HepG2 (cell line): ENCODE data around the gene KRTAP12-3.

Experiments used
- BHLHE40 ChIP-seq: IDR thresholded peaks from 2 replicates; pipeline ENCODE4 v1.6.1; 2011; ENCODE audit warnings: low read length, improper control_type of control experiment
- NR2F2 ChIP-seq: IDR thresholded peaks from 2 replicates; pipeline ENCODE4 v1.6.1; 2012; ENCODE audit warnings: low read depth, inconsistent platforms, borderline replicate concordance
- ZBTB1 ChIP-seq: sonication (generic); formaldehyde crosslinking; IDR thresholded peaks from 2 replicates; pipeline ENCODE4 v1.4.0; 2020; ENCODE audit warnings: missing genetic modification reagents, borderline replicate concordance
- ZNF143 ChIP-seq: sonication (generic); formaldehyde crosslinking; IDR thresholded peaks from 2 replicates; pipeline ENCODE4 v1.4.0; 2020; ENCODE audit warnings: missing genetic modification reagents
- TF ChIP-seq, protein P1 (sequence below): sonication (generic); formaldehyde crosslinking; IDR thresholded peaks from 2 replicates; pipeline ENCODE4 v1.5.0; 2020; ENCODE audit warnings: mild to moderate bottlenecking, missing genetic modification reagents, moderate library complexity

DNA sequence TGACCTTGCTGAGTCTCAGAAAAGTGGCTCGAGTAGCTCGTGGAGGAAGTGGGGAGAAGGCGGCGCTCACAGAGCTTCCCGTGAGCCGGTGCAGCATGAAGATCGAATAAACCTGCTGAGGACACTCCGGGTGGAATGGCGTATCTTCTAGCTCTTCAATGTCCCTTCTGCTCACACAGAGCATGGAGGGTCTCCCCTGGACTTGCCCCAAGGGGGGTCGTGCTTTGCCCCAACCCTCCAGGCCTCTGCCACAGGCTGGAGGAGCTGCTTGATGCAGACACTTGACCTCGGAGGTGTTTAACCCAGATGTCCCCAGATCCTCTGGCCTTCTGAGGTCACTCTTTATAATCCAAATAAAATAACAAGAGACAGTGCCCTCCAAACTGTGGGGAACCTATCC is 37.0 kb downstream of the KRTAP12-3 start:
- TF ChIP-seq, protein P1, sequence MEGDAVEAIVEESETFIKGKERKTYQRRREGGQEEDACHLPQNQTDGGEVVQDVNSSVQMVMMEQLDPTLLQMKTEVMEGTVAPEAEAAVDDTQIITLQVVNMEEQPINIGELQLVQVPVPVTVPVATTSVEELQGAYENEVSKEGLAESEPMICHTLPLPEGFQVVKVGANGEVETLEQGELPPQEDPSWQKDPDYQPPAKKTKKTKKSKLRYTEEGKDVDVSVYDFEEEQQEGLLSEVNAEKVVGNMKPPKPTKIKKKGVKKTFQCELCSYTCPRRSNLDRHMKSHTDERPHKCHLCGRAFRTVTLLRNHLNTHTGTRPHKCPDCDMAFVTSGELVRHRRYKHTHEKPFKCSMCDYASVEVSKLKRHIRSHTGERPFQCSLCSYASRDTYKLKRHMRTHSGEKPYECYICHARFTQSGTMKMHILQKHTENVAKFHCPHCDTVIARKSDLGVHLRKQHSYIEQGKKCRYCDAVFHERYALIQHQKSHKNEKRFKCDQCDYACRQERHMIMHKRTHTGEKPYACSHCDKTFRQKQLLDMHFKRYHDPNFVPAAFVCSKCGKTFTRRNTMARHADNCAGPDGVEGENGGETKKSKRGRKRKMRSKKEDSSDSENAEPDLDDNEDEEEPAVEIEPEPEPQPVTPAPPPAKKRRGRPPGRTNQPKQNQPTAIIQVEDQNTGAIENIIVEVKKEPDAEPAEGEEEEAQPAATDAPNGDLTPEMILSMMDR (CRISPR knock-in tag), result no peak
- no peak for TF ChIP-seq NR2F2
- TF ChIP-seq ZNF143 (CRISPR knock-in tag), result no peak
- no peak for TF ChIP-seq BHLHE40
- TF ChIP-seq ZBTB1 (CRISPR knock-in tag), result no peak
